GM12872 (cell line): ENCODE results near the gene DGKD.

Experiments
- CTCF ChIP-seq: IDR thresholded peaks from 3 replicates; pipeline ENCODE4 v1.5.1; 2011; ENCODE audit warnings: low read depth, mild to moderate bottlenecking, low read length, moderate library complexity; ENCODE audit not compliant: insufficient read depth

The DGKD gene

GRCh38 chr2:233407771-233408181, 53.5 kb downstream of the DGKD start:
- no peak for TF ChIP-seq CTCF

GRCh38 chr2:233408366-233409285, 54.3 kb downstream of the DGKD start:
- no peak for TF ChIP-seq CTCF

- no peak for TF ChIP-seq CTCF
Measured at GRCh38 chr2:233409286-233409991, 55.1 kb downstream of the DGKD start.

- no peak for TF ChIP-seq CTCF
Measured at GRCh38 chr2:233410196-233410760, 56.0 kb downstream of the DGKD start.

- TF ChIP-seq CTCF: no peak
Measured at GRCh38 chr2:233411162-233411561, 56.9 kb downstream of the DGKD start.

GRCh38 chr2:233412405-233412804, 58.1 kb downstream of the DGKD start:
- TF ChIP-seq CTCF: no peak

GRCh38 chr2:233413046-233413445, 58.8 kb downstream of the DGKD start:
- no peak for TF ChIP-seq CTCF
